ENCODE data around the gene TEX11.

DNA sequence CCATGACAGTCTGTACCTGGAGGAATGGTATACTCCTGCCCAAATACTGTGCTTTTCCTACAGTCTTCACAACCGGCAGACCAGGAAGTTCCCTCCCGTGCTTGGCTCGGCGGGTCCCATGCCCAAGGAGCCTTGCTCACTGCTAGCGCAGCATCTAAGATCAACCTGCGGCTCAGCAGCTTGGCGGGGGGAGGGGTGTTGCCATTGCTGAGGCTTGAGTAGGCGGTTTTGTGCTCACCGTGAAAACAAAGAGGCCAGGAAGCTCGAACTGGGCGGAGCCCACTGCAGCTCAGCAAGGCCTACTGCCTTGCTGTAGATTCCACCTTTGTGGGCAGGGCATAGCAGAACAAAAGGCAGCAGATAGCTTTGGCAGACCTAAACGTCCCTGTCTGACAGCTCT is 152.7 kb downstream of the TEX11 start:
- TF ChIP-seq CTCF (IDR thresholded peaks at IDR 0.05; ENCODE audit: low read depth, low read length, poor library complexity, severe bottlenecking) (no peak), EZH2phosphoT487 (IDR thresholded peaks at IDR 0.05; ENCODE audit: borderline replicate concordance, low read length) (no peak)

Data from DOHH2 (cell line).